HEK293 (cell line): Measurements from ENCODE around the gene MSLN.

Source experiments
- AEBP2 ChIP-seq: fragments of 450-650 bp; formaldehyde crosslinking; IDR thresholded peaks from 2 replicates; pipeline ENCODE4 v1.5.1; 2016; ENCODE audit warnings: missing biosample characterization, missing genetic modification characterization, borderline replicate concordance
- KLF17 ChIP-seq: fragments of 450-650 bp; formaldehyde crosslinking; IDR thresholded peaks from 2 replicates; pipeline ENCODE4 v1.5.1; 2016; ENCODE audit warnings: missing biosample characterization, missing genetic modification characterization
- OVOL3 ChIP-seq: fragments of 450-650 bp; formaldehyde crosslinking; IDR thresholded peaks from 2 replicates; pipeline ENCODE4 v1.5.1; 2016; ENCODE audit warnings: missing biosample characterization, missing genetic modification characterization
- PRDM1 ChIP-seq: fragments of 450-650 bp; formaldehyde crosslinking; IDR thresholded peaks from 2 replicates; pipeline ENCODE4; 2016; ENCODE audit warnings: missing biosample characterization, missing genetic modification characterization
- SALL2 ChIP-seq: fragments of 450-650 bp; formaldehyde crosslinking; IDR thresholded peaks from 2 replicates; pipeline ENCODE4 v1.5.0; 2017; ENCODE audit warnings: missing biosample characterization, mild to moderate bottlenecking, missing genetic modification characterization, borderline replicate concordance
- ZBTB6 ChIP-seq: fragments of 450-650 bp; formaldehyde crosslinking; IDR thresholded peaks from 2 replicates; pipeline ENCODE4 v1.5.1; 2017; ENCODE audit warnings: missing biosample characterization, missing genetic modification characterization
- ZEB2 ChIP-seq: fragments of 450-650 bp; formaldehyde crosslinking; IDR thresholded peaks from 2 replicates; pipeline ENCODE4 v1.5.1; 2016; ENCODE audit warnings: missing biosample characterization, missing genetic modification characterization
- ZNF175 ChIP-seq: fragments of 450-650 bp; formaldehyde crosslinking; IDR thresholded peaks from 2 replicates; pipeline ENCODE4 v1.5.1; 2016; ENCODE audit warnings: missing biosample characterization, missing genetic modification characterization
- ZNF223 ChIP-seq: fragments of 450-650 bp; formaldehyde crosslinking; IDR thresholded peaks from 2 replicates; pipeline ENCODE4 v1.5.1; 2016; ENCODE audit warnings: missing biosample characterization, missing genetic modification characterization
- ZNF302 ChIP-seq: fragments of 450-650 bp; formaldehyde crosslinking; IDR thresholded peaks from 2 replicates; pipeline ENCODE4 v1.5.1; 2016; ENCODE audit warnings: missing biosample characterization, missing genetic modification characterization, low read depth
- ZNF391 ChIP-seq: fragments of 450-650 bp; formaldehyde crosslinking; IDR thresholded peaks from 2 replicates; pipeline ENCODE4 v1.5.1; 2016; ENCODE audit warnings: low read depth, missing biosample characterization, missing genetic modification characterization, borderline replicate concordance
- ZNF398 ChIP-seq: fragments of 450-650 bp; formaldehyde crosslinking; IDR thresholded peaks from 2 replicates; pipeline ENCODE4 v1.5.1; 2017; ENCODE audit warnings: missing biosample characterization, missing genetic modification characterization
- ZNF433 ChIP-seq: fragments of 450-650 bp; formaldehyde crosslinking; IDR thresholded peaks from 2 replicates; pipeline ENCODE4 v1.5.1; 2016; ENCODE audit warnings: missing biosample characterization, missing genetic modification characterization, low read depth
- ZNF510 ChIP-seq: fragments of 450-650 bp; formaldehyde crosslinking; IDR thresholded peaks from 2 replicates; pipeline ENCODE4 v1.5.1; 2018; ENCODE audit warnings: mild to moderate bottlenecking, missing genetic modification characterization, missing biosample characterization; ENCODE audit not compliant: insufficient replicate concordance
- ZNF513 ChIP-seq: fragments of 450-650 bp; IDR thresholded peaks from 2 replicates; pipeline ENCODE4 v1.5.1; 2018; ENCODE audit warnings: missing biosample characterization, missing genetic modification characterization
- ZNF660 ChIP-seq: fragments of 450-650 bp; IDR thresholded peaks from 2 replicates; pipeline ENCODE4 v1.5.1; 2018; ENCODE audit warnings: missing biosample characterization, mild to moderate bottlenecking, missing genetic modification characterization
- ZNF747 ChIP-seq: fragments of 450-650 bp; formaldehyde crosslinking; IDR thresholded peaks from 2 replicates; pipeline ENCODE4 v1.5.1; 2016; ENCODE audit warnings: missing biosample characterization, missing genetic modification characterization
- ZNF776 ChIP-seq: fragments of 450-650 bp; formaldehyde crosslinking; IDR thresholded peaks from 2 replicates; pipeline ENCODE4 v1.5.0; 2017; ENCODE audit warnings: missing biosample characterization, missing genetic modification characterization, borderline replicate concordance
- ZNF792 ChIP-seq: fragments of 450-650 bp; formaldehyde crosslinking; IDR thresholded peaks from 2 replicates; pipeline ENCODE4 v1.5.1; 2016; ENCODE audit warnings: missing biosample characterization, missing genetic modification characterization
- ZSCAN23 ChIP-seq: fragments of 450-650 bp; formaldehyde crosslinking; IDR thresholded peaks from 2 replicates; pipeline ENCODE4 v1.5.1; 2016; ENCODE audit warnings: missing biosample characterization, missing genetic modification characterization
- TF ChIP-seq, protein P1 (sequence below): fragments of 450-650 bp; formaldehyde crosslinking; IDR thresholded peaks from 2 replicates; pipeline ENCODE4 v1.5.1; 2016; ENCODE audit warnings: missing biosample characterization, missing genetic modification characterization
- TF ChIP-seq, protein P2 (sequence below): fragments of 450-650 bp; formaldehyde crosslinking; IDR thresholded peaks from 2 replicates; pipeline ENCODE4 v1.5.1; 2017; ENCODE audit warnings: missing biosample characterization, missing genetic modification characterization
- TF ChIP-seq, protein P3 (sequence below): fragments of 450-650 bp; formaldehyde crosslinking; IDR thresholded peaks from 2 replicates; pipeline ENCODE4 v1.5.1; 2016; ENCODE audit warnings: missing biosample characterization, missing genetic modification characterization

The MSLN gene

DNA sequence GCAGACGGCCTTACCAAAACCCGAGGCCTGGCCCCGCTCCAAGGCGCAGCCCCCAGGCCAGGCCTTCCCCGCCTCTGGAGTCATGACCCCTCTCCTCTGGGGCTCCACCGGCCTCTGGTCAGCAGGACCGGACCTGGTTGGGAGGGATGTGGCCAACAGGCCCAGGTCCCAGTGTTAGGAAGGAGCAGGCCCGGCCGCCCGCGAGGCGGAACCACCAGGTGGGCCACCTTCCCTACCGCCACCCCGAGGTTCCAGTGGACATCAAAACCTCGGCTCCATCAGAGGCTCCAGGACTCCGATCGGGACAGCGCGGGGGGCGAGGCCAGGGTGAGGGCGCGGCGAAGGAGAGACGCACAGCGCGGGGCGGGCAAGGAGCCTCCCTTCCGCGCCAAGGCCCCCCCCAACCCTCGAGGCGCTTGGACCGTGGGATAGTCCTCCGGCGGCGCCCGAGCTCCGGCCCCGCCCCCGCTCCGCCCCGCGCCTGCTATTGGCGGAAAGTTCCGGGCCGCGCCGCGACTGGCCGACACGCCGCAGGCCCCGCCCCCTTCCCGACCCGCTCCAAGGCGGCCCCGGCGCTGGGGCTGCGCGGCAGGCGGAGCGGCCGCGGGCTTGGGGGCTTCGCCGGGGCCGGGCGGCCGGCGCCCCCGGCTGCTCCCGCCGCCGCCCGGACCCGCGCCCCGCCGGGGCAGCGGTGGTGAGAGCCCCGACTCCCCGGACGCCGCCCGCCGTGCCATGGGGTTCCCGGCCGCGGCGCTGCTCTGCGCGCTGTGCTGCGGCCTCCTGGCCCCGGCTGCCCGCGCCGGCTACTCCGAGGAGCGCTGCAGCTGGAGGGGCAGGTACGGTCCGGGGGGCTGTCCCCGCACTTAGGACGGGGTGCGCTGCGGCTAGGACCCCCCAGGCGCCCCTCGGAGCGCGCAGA lies 45.7 kb upstream of the MSLN start, which contains the start of gene METRN (continued):
- TF ChIP-seq, protein P1, sequence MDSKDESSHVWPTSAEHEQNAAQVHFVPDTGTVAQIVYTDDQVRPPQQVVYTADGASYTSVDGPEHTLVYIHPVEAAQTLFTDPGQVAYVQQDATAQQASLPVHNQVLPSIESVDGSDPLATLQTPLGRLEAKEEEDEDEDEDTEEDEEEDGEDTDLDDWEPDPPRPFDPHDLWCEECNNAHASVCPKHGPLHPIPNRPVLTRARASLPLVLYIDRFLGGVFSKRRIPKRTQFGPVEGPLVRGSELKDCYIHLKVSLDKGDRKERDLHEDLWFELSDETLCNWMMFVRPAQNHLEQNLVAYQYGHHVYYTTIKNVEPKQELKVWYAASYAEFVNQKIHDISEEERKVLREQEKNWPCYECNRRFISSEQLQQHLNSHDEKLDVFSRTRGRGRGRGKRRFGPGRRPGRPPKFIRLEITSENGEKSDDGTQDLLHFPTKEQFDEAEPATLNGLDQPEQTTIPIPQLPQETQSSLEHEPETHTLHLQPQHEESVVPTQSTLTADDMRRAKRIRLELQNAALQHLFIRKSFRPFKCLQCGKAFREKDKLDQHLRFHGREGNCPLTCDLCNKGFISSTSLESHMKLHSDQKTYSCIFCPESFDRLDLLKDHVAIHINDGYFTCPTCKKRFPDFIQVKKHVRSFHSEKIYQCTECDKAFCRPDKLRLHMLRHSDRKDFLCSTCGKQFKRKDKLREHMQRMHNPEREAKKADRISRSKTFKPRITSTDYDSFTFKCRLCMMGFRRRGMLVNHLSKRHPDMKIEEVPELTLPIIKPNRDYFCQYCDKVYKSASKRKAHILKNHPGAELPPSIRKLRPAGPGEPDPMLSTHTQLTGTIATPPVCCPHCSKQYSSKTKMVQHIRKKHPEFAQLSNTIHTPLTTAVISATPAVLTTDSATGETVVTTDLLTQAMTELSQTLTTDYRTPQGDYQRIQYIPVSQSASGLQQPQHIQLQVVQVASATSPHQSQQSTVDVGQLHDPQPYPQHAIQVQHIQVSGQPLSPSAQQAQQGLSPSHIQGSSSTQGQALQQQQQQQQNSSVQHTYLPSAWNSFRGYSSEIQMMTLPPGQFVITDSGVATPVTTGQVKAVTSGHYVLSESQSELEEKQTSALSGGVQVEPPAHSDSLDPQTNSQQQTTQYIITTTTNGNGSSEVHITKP: peak; percentile 71
- TF ChIP-seq ZNF398 (tag by site-specific recombination) (peak; percentile 33), ZEB2 (tag by site-specific recombination) (no peak), ZNF792 (tag by site-specific recombination) (no peak), ZNF175 (tag by site-specific recombination) (no peak), ZNF660 (no peak), AEBP2 (no peak), ZNF776 (tag by site-specific recombination) (no peak), ZNF510 (tag by site-specific recombination) (no peak), SALL2 (tag by site-specific recombination) (no peak), OVOL3 (tag by site-specific recombination) (no peak), PRDM1 (no peak), ZNF433 (no peak), ZNF391 (no peak), ZNF747 (no peak), ZNF223 (tag by site-specific recombination) (no peak), ZNF302 (tag by site-specific recombination) (no peak), ZNF513 (tag by site-specific recombination) (no peak), ZSCAN23 (tag by site-specific recombination) (no peak), KLF17 (tag by site-specific recombination) (no peak), ZBTB6 (peak; percentile 95)
- TF ChIP-seq, protein P2, sequence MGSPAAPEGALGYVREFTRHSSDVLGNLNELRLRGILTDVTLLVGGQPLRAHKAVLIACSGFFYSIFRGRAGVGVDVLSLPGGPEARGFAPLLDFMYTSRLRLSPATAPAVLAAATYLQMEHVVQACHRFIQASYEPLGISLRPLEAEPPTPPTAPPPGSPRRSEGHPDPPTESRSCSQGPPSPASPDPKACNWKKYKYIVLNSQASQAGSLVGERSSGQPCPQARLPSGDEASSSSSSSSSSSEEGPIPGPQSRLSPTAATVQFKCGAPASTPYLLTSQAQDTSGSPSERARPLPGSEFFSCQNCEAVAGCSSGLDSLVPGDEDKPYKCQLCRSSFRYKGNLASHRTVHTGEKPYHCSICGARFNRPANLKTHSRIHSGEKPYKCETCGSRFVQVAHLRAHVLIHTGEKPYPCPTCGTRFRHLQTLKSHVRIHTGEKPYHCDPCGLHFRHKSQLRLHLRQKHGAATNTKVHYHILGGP: no peak
- TF ChIP-seq, protein P3, sequence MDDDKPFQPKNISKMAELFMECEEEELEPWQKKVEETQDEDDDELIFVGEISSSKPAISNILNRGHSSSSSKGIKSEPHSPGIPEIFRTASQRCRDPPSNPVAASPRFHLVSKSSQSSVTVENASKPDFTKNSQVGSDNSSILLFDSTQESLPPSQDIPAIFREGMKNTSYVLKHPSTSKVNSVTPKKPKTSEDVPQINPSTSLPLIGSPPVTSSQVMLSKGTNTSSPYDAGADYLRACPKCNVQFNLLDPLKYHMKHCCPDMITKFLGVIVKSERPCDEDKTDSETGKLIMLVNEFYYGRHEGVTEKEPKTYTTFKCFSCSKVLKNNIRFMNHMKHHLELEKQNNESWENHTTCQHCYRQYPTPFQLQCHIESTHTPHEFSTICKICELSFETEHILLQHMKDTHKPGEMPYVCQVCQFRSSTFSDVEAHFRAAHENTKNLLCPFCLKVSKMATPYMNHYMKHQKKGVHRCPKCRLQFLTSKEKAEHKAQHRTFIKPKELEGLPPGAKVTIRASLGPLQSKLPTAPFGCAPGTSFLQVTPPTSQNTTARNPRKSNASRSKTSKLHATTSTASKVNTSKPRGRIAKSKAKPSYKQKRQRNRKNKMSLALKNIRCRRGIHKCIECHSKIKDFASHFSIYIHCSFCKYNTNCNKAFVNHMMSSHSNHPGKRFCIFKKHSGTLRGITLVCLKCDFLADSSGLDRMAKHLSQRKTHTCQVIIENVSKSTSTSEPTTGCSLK: no peak
